CD4-positive, alpha-beta T cell treated with Interleukin-15 for 1 hour (primary cell): ENCODE measurements around the gene ARHGEF33.
A peak's percentile ranks its signal among the peaks of the same experiment; 100 is the strongest.
"Not testable (repeated sequence)": the region's sequence is repeated elsewhere in the genome, so short reads cannot be mapped to it uniquely, and the experiment has no call there.

Experiments
- DNase-seq: peaks from one replicate; pipeline ENCODE4 v3.0.0-alpha.2; 2020

ARHGEF33 gene

DNA sequence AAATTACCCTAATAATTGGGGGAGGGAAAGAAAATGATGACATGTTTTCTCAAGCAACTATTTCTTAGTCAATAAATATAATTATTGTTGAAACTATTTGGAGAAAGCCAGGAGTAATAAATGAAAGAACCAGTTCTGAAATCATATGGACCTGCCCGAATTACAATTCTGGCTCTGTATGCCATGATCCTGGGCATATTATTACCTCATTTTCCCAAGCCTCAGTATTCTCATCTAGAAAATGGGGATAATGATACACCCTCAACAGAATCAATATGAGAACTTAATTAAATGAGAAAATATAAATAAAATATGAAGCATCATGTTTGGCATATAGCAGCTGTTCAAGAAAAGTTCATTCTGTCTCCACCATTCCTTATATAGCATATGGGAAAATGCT, 22.9 kb downstream of the ARHGEF33 start:
- DNase-seq = no peak

DNA sequence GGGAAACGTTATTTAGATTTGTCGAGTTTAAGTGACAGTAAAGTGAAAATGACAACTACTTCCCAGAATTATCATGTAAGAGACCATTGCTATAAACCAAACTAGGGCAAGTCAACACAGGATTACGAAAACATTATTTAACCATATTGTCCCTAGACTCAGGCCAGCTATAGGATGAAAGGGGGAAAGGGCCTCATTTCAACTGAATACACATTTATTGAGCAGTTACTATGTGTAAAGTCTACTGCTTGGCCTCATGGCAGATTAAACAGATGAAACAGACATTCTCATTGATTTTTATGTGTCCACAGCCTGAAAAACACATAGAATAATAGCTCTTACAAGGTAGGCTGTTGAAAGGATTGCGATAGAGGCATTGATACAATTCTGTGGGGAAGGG, 32.7 kb downstream of the ARHGEF33 start:
- DNase-seq = no peak

DNA sequence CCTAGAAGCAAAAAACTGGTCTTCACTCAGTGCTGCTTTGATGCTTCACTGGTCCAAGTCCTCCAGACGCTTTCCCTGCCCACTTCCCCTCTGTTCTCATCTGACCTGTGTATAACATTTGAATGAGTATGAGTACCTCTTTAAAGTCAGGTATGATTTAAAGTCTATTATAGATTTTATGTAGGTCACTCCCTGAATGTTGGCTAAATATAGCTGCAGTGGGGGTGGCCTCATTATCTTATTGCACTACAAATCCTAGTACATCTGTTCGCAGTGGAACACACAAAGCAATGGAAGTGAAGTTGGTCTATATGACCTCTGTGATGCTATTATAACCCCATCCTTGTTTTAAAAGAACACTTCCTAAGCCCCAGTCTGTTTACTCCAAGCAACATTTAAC, 33.2 kb downstream of the ARHGEF33 start:
- DNase-seq = no peak

DNA sequence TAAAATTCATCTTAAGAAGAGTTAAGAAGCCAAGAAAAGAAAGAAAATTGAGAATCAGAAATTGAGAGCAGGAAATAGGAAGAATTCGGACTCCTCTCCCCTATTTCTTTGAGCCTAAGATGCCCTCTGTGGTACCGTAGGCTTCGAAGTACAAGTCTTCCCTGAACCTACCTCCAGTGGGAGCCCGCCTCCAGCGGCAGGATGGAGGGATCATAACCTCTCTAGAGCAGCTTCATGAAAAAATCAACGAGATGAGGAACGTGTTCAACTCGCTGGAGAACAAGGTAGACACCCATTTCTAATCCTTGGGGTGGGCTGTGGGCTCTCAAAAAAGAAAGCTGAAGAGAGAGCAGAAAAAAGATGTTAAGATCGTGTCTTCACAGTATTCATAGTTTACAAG, 36.3 kb downstream of the ARHGEF33 start:
- DNase-seq = no peak

DNA sequence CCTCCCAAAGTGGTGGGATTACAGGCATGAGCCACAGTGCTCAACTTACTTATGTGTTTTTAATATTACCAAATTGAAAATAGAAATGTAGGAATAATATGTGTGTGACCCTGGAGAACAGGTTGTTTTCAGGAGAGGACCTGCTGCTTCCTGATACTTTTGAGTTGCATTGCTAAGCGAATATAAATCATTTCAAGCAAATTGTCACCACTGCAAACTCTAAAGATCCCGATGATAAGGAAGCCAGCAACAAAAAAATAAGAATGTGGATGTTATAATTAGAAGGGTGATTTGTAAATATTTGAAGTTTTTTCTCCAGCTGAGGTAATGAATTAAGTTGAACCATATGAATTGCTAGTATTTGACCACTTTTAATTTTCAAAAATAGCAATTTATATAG, 40.9 kb downstream of the ARHGEF33 start:
- no peak for DNase-seq

DNA sequence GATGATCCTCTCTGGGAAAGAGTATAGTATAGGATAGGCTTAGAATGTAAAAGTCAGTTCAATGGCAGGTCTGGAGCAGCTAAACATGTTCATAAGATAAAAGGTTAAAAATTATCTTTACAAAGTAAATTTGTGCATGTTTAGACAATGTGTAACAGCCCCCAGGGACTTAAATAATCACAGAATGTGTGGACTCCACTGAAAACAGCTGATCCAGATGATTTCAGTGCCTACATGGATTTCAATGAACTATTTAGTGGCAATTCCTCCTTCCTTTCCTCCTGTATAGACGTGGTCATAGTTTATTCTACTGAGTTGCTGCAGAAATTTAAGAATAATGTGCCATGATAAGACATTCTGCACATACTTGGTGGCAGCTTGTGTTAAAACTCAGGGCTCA, 42.9 kb downstream of the ARHGEF33 start:
- DNase-seq = no peak

DNA sequence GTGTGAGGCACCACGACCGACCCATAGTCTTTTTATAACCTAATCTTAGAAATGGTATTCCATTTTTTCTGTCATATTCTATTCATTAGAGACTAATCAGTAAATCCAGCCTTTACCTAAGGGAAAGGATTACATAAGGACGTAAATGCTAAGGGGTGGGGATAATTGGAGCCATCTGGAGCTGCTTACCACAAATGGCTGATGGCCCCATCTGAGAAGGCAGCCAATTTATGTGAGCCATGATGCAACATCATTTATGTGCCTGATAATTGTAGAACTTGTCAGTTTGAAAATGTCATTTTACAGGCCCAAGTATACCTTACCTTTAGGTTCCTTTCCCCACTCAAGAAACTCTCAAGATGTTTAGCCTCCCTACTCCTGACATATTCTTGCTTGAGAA, 44.0 kb downstream of the ARHGEF33 start:
- DNase-seq = no peak

DNA sequence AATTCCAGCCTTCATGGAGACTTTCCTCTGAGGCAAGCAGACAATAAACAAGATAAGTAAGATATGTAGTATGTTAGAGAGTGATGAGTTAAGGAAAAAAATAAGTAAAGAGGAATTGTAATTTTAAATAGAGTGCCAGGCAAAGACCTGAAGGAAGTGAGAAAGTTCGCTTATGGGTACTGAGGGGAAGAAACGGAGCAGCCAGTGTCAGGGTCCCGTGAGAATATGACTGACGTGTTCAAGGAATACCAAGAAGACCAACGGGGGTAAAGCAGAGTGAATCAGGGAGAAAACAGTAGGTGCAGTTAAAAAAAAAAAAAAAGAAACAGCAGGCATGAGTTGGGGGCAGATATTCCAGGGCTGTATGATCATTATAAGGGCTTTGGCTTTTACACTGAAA, 45.1 kb downstream of the ARHGEF33 start:
- no peak for DNase-seq

DNA sequence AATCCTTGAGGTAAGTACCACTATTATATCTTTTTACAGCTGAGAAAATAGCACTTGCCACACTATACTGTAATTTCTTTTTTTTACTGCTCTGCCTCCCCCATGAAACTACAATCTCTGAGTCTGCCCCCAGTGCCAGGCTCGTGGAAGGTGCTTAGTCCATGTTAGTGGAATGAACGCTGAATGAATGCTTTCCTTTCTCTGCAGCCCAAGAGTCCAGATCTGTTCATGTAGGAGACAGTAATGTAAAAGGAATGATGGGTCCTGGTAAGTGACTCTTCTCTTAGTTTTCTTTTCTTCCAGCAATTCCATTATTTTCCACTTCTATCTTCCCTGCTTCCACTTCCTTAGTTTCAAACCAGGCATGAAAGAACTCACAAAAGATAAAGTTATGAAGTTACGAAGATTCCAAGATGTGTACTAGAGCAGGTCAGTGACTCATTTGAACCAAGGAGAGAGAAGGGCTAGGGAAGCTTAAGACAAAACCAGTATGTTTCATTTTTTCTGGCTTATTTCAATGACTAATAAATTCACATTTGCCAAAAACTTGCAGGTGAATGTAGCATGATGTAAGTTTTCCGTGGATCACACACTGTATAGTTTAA, 46.0 kb downstream of the ARHGEF33 start:
- no peak for DNase-seq

DNA sequence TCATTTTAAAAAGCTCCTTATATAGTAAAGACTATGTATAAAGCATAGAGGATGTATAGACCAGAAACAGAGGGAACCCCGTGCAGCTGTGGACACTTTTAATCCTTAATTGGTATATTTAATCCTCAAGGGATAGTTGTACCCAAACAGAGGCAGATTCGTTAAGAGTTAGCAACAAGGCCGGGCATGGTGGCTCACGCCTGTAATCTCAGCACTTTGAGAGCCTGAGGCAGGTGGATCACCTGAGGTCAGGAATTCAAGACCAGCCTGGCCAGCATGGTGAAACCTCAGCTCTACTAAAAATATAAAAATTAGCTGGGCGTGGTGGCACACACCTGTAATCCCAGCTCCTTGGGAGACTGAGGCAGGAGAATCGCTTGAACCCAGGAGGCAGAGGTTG, 46.8 kb downstream of the ARHGEF33 start:
- DNase-seq = not testable (repeated sequence)

DNA sequence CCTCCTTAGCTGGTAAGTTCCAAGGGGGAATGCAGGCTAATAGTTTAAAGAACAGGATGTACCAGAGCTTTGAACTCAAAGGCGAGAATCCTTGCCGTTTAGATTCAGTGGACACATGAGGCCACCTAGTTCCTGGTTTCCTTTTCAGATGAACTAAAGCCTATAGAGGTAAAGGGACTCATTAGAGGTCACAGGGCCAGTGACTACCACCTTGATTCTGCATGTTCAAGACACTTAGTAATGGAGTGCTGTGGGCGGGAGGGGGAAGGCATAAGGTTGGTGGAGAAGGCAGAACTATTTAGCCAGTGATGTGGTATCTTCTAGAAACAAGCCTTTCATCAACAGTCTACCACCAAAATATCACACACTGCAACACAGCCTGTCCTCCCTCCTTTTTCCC, 47.9 kb downstream of the ARHGEF33 start:
- DNase-seq = no peak

DNA sequence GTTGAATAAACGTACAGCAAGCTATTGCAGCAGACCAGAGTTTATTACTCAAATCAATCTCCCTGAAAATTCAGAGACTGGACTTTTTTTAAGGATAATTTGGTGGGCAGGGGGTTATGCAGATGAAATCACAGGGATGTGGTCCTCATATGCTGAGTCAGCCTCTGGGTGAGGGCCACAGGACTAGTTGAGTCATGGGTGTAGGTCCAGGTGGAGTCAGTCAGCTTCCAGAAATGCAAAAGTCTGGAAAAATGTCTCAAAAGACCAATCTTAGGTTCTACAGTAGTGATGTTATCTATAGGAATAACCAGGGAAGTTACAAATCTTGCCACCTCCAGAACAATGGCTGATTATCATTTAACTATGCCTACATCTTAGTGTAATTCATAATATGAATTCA, 51.1 kb downstream of the ARHGEF33 start:
- no peak for DNase-seq

DNA sequence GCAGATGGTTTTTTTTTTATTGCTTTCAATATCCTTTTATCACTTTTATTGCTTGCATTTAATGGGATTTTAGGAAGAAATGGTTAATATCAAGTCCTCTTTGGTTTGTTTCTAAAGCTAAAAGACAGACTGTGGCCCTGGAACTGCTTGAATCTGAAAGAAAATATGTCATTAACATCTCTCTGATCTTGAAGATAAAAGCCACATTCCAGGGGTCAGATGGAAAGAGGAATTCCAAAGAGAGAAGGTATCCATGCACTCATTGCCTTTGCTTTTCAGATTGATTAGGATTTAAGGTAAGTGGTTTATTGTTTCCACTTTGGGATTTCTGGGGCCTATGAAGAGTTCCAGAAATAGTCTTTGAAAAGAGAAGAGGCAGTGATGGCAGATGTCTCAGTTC, 54.1 kb downstream of the ARHGEF33 start:
- no peak for DNase-seq

DNA sequence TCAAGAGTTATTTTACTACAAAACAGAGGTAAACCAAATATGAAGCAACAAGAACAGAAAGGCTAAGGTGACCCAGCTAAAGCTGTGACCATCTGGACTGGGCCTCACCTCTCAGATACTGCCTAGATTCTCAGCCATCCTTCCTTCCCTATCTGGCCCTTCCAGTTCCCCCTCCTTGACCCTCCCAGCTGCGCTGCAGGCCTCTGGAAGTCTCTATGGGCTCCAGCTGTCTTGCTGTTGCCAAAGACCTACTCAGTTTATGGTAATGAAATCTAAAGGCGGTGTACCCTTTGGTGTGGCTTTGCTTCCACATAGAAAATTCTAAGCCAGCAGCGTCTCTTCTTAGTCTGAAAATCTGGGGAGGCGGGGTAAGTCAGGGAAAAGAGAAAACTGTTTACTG, 55.7 kb downstream of the ARHGEF33 start:
- DNase-seq = no peak

DNA sequence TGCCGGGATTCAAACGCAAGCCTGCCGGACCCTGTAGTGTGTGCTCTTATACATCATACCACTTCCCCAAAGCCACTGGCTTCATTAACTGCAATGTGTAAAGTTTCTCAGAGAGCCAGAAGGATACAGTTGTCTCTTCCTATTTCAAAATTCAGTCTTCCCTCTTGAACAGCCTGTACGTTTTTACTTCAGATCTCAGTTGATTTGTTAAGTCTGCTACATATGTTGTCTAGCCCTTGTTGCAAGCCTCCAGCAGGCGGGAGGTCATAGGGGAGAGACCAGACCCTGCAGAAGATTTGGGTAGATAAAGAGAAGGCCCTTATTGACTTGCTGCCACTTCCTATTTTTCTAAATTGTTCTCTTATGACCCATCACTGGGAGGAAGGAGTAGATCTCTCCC, 56.2 kb downstream of the ARHGEF33 start:
- DNase-seq = no peak

DNA sequence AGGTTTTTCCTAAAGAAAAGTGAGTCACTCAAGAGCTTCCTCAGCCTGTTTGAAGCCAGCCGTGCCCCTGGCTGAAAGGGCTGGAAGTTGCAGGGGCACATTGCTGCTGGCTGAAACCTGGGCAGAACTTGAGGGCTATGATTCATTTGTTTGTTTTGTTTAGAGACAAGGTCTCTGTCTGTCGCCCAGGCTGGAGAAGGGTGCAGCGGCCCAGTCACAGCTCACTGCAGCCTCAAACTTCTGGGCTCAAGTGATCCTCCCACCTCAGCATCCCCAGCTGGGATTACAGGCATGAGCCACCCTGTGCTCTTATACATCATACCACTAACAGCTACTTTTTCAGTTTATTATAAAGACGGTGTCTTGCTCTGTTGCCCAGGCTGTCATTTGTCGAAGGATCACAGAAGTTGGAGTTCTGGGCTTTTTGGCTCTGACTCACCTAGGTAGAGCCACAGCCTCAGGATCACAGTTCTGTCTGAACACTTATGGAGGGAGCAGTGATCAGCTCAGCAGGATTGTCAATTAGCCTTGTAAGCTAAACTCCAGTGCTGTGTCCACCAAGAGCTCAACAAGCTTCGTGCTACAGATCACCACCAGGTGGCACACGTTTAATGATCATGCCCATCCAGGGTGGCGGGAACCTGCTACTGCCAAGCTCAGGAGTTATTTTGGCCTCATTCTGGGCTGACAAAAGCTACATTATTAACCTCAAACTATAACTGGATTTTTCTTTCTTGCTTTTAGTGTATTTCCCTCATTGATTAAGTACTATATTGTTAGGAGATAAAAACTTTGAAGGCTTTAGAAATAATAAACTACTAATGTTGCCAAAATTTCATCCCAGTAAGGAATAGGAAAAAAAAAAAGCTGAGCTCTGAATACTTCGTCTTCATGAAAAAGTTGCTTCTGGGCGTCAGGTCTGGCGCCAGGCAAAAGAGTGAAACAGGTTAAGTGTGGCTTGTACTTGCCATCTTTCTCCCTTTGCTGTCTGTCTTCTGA, 57.9 kb downstream of the ARHGEF33 start:
- DNase-seq = peak; percentile 60

DNA sequence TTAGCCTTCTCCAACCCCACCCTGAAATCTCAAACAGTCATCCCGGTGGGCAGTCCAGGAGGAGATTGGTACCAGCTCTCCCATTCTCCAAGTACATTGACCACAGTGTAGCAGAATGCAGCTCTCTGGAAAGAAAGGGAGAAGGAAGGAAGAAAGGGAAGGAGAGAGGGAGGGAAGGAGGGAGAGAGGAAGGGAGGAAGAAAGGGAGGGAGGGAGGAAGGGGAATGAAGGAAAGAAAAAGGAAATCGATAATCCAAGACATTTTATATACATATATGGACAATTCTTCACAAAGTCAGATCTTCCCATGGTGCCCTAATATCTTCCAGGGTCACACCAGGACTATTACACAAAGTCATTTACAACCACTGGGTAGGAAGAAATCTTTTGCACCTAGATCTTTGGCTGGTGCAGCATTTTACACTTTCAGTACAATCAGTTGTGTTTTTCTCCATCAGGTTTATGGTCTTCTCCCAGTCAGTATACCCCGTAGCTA, 58.8 kb downstream of the ARHGEF33 start:
- DNase-seq = no peak

DNA sequence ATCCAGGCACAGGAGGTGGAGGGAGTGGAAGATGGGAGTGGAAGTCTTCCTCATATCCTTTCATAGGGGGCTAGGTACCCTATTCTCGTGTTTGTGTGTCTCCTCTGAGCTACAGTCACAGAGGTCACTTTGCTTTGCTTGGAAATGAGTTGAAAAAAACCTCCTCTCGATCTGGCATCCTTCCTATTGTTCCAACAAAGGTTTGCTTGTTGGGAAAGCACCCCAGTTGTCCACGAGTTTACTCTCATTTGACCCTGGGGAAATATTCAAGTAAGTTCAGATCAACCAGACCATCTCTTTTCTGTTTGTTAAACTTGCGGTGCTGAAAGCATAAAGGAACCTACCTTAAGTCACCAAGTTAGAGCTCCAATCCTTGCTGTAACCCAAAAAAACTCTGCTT, 59.3 kb downstream of the ARHGEF33 start:
- no peak for DNase-seq

DNA sequence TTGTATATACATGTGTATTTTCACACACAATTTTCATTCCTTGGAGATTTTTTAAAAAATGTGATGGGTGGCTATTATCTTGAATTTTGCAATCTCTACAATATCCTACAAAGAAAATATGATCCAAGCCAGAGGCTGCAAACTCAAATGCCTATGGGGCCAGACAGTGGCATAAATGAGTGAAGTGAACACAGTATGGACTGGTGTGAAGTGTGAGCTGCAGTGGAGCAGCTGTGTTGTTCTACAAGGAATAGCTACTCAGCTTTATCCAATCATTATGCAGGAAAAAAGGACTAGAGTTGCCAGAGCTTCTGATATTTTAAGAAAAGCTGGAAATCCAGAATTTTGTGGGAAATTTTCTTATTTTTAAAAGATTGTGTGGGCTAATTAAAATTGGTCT, 62.1 kb downstream of the ARHGEF33 start:
- no peak for DNase-seq

DNA sequence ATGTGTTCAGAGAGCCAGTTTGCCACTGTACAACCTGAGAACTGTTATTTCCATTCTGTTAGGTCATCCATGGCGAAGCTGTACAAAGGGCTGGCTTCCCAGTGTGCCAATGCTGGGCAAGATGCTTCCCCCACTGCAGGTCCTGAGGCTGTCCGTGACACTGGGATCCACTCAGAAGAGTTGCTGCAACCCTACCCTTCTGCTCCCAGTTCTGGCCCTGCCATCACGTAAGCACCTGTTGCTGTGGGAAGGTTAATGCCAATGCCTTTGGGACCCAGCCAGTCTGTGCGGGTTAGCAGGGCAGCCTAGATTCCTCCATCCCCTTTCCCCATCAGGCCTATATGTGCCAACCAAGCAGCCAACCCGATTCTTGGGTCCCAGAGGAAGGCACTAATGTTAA, 68.3 kb downstream of the ARHGEF33 start:
- no peak for DNase-seq

DNA sequence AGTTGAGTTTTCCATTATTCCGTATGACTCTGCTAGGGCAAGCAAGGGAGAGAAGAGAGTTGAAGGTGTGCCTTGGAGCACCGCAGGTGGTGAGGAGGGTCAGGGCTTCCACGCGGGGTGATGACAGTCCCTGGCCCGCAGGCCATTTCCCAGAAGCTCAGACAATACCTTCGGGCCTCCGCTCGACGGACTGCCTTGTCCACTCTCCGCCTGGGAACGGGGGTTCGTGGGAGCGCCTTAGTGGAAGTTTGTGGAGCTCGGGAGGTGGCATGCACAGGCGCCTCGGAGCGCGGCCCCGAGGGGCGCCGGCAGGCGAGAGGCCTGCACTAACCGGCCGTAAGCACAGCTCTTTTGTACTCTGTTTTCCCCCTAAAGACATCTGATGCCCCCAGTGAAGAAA, 69.8 kb downstream of the ARHGEF33 start:
- DNase-seq = no peak

DNA sequence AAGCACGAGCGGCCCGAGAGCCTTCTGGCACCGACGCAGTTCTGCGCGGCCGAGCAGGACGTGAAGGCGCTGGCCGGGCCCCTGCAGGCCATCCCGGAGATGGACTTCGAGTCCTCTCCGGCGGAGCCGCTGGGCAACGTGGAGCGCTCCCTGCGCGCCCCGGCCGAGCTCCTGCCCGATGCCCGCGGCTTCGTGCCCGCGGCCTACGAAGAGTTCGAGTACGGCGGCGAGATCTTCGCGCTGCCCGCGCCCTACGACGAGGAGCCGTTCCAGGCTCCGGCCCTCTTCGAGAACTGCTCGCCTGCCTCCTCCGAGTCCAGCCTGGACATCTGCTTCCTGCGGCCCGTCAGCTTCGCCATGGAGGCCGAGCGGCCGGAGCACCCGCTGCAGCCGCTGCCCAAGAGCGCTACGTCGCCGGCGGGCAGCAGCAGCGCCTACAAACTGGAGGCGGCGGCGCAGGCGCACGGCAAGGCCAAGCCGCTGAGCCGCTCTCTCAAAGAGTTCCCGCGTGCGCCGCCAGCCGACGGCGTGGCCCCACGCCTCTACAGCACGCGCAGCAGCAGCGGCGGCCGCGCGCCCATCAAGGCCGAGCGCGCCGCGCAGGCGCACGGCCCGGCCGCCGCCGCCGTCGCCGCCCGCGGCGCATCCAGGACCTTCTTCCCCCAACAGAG, 70.4 kb downstream of the ARHGEF33 start:
- peak; percentile 77 for DNase-seq

DNA sequence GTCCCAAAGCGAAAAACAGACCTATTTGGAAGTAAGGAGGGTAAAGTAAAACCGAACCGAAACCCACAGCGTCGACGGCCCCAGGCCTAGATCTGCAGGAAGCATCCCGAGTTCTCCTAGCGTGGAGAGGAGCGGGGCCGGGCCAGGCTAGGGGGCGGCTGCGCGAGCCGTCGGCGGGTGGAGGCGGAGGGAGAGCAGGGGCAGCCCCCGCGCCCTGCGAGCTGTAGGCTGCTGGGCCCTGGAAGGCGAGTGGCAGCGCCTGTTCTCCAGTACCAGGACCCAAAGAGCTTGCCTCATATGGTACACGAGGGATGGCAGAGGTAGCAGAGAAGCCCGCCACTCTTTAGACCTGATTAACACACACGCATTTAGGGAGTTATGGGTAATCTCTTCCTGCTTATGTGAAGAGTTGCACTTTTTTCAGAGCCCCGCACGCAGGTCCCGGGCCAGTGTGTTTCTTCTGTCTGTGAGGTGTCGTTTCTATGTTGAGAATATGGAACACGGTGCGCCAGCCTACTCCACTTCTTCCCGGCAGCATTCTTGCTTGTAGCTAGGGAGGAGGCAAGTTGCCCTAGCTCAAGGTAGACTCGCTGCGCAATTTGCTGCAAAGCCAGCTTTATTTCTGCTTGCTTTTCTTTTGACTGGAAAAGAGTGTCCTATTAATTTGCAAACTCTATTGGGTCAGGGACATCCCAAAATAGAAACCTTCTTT, 71.1 kb downstream of the ARHGEF33 start:
- DNase-seq = no peak
